Karpas-422 (cell line): ENCODE results near the gene DET1. TPM values are rescaled to one million over a fixed set of nuclear protein-coding genes. Genes with fewer than 3 reads are reported as not detected.
A peak's percentile ranks its signal among the peaks of the same experiment; 100 is the strongest.

Source experiments
- DNase-seq: peaks from one replicate; pipeline ENCODE4 v3.0.0-alpha.2; 2015
- H2AFZ ChIP-seq: fragments of 200-600 bp; sonication (generic); 2 replicates; pipeline ENCODE4 v1.6.1; 2014; ENCODE audit warnings: antibody characterized with exemption, low read length, mixed read lengths
- H3K27ac ChIP-seq: fragments of 200-600 bp; sonication (generic); 2 replicates; pipeline ENCODE4 v1.5.1; 2014; ENCODE audit warnings: mild to moderate bottlenecking, low read length, moderate library complexity
- H3K27me3 ChIP-seq: fragments of 200-600 bp; sonication (generic); 2 replicates; pipeline ENCODE4 v1.6.1; 2014; ENCODE audit warnings: low read length, mixed read lengths
- H3K36me3 ChIP-seq: fragments of 200-600 bp; sonication (generic); 2 replicates; pipeline ENCODE4 v1.6.1; 2014; ENCODE audit warnings: low read length, mixed read lengths; ENCODE audit not compliant: insufficient read depth
- H3K4me1 ChIP-seq: fragments of 200-600 bp; sonication (generic); 2 replicates; pipeline ENCODE4 v1.6.1; 2014; ENCODE audit warnings: mild to moderate bottlenecking, low read length, mixed read lengths
- H3K4me2 ChIP-seq: fragments of 200-600 bp; sonication (generic); 2 replicates; pipeline ENCODE4 v1.6.1; 2014; ENCODE audit warnings: low read length, low read depth, mild to moderate bottlenecking; ENCODE audit not compliant: poor library complexity, severe bottlenecking
- H3K4me3 ChIP-seq: fragments of 200-600 bp; sonication (generic); 2 replicates; pipeline ENCODE4 v1.5.1; 2014; ENCODE audit warnings: mild to moderate bottlenecking, antibody characterized with exemption, low read length, mixed read lengths
- H3K79me2 ChIP-seq: fragments of 200-600 bp; sonication (generic); 2 replicates; pipeline ENCODE4 v1.6.1; 2014; ENCODE audit warnings: mild to moderate bottlenecking, low read length, mixed read lengths
- H3K9ac ChIP-seq: fragments of 200-600 bp; sonication (generic); 2 replicates; pipeline ENCODE4 v1.6.0; 2014; ENCODE audit warnings: low read length
- H3K9me2 ChIP-seq: fragments of 200-600 bp; sonication (generic), shearing (Covaris generic); replicated peaks from 2 replicates; pipeline ENCODE4 v1.6.0; 2014; ENCODE audit warnings: mild to moderate bottlenecking, low read length, moderate library complexity; ENCODE audit not compliant: insufficient read depth
- H3K9me3 ChIP-seq: fragments of 300-700, 200-600 bp; sonication (generic); 2 replicates; pipeline ENCODE4 v1.6.1; 2014; ENCODE audit warnings: low read length, mixed read lengths
- H4K20me1 ChIP-seq: fragments of 200-600 bp; sonication (generic); 2 replicates; pipeline ENCODE4 v1.6.1; 2014; ENCODE audit warnings: mild to moderate bottlenecking, antibody characterized with exemption, low read length, low read depth; ENCODE audit not compliant: insufficient read depth
- total RNA-seq: library from RNA; depleted of rRNA; stranded (reverse); fragments of >200 nt; shearing (Covaris generic); gene quantifications from 2 replicates; pipeline ENCODE4 v1.2.3, GENCODE V29; 2014; ENCODE audit warnings: low replicate concordance

DET1 gene
- total RNA-seq, 1 experiment from 2014 or later: 14.4 TPM

DNA sequence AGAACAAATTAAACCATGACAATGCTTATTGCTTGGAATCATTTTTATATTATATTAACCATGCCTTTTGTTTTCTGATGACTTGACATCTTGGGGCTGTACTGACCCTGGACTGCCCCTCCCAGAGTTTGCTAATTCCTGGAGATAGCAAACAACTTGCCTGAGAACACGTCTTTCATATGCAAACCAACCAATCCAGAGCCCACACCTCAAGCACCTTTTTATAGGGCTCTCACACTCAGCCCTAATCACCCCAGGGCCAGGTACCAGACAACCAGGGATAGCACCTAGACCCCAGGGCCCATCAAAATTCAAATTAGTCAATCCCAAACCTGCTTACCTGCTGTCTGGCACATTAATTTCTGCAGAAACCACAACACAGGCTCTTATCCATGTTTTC is 42.0 kb downstream of the DET1 start:
- Histone ChIP-seq H3K4me2 (no peak overlapping the region), H2AFZ (no peak overlapping the region), H3K27me3 (no peaks in the 10 kb centered on the region), H3K4me3 (no peak overlapping the region), H3K36me3 (no peaks in the 10 kb centered on the region), H3K27ac (no peak overlapping the region), H3K4me1 (peaks cover 2% of the 10 kb centered on the region; the same call in 1 of the 2 replicates), H4K20me1 (no peaks in the 10 kb centered on the region), H3K79me2 (no peaks in the 10 kb centered on the region), H3K9me3 (no peaks in the 10 kb centered on the region), H3K9ac (no peak overlapping the region), H3K9me2 (no peaks in the 10 kb centered on the region)
- DNase-seq: no peak

DNA sequence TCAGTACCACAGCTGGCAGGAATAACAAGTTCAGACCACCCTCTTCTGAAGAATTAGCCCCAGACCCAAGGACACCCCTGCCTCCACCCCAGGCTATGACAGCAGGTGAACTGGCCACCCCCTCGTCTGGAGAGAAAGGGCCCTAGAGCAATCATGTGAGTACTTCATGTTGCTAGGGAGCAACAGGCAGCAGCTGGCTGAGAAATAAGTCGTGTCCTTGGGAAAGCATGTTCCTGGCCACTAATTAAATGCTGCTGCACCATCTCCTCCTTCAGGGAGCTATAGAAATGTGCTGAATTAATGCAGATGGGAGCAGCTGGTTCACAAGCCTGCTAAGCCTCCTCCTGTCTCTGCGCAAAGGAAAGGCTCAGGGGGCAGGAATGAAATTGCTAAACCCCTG is 47.5 kb downstream of the DET1 start:
- H4K20me1 ChIP-seq: no peaks in the 10 kb centered on the region
- H3K4me3 ChIP-seq: no peak overlapping the region
- H3K79me2 ChIP-seq: no peaks in the 10 kb centered on the region
- H3K4me1 ChIP-seq: no peaks in the 10 kb centered on the region
- H3K36me3 ChIP-seq: no peaks in the 10 kb centered on the region
- H3K9me3 ChIP-seq: no peaks in the 10 kb centered on the region
- H2AFZ ChIP-seq: no peak overlapping the region
- no peak overlapping the region for H3K27ac ChIP-seq
- no peaks in the 10 kb centered on the region for H3K27me3 ChIP-seq
- H3K9ac ChIP-seq: no peak overlapping the region
- no peaks in the 10 kb centered on the region for H3K9me2 ChIP-seq
- no peak for DNase-seq
- no peak overlapping the region for H3K4me2 ChIP-seq

DNA sequence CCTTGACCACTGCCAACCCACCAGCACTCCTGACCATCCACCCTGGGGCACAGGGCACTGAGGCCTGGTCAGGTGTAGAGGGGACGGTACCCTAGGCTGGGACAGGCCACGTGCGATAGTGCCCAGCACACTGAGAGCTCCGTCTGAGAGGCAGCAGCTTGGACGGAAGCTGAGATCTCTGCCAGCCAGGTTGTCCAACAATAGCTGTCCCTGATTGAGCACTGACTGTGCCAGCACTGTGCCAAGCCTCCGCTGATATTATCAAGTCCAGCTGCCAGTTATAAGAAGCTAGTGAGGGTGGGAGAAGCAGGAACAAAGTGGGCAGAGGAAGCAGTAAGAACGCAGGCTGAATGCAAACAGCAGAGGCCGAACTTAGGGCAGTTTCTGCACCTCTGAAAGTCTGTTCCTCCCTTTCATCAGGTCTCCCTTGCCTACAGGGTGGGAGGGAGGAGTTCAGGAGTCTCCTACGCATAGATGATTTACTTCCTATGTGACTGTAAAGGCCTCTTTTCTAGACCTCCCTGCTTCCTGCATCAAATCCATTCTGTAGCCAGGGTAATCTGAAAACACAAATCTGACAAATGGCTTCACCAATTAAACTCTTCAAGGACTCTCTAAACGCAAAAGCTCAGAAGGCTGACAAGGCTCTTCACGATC is 49.2 kb downstream of the DET1 start:
- no peak overlapping the region for H3K4me2 ChIP-seq
- H2AFZ ChIP-seq: no peak overlapping the region
- no peak overlapping the region for H3K4me3 ChIP-seq
- no peak for DNase-seq
- H3K9ac ChIP-seq: no peak overlapping the region
- no peaks in the 10 kb centered on the region for H4K20me1 ChIP-seq
- H3K79me2 ChIP-seq: no peaks in the 10 kb centered on the region
- no peaks in the 10 kb centered on the region for H3K4me1 ChIP-seq
- no peaks in the 10 kb centered on the region for H3K9me3 ChIP-seq
- H3K36me3 ChIP-seq: no peaks in the 10 kb centered on the region
- H3K27me3 ChIP-seq: no peaks in the 10 kb centered on the region
- H3K9me2 ChIP-seq: no peaks in the 10 kb centered on the region
- no peak overlapping the region for H3K27ac ChIP-seq

DNA sequence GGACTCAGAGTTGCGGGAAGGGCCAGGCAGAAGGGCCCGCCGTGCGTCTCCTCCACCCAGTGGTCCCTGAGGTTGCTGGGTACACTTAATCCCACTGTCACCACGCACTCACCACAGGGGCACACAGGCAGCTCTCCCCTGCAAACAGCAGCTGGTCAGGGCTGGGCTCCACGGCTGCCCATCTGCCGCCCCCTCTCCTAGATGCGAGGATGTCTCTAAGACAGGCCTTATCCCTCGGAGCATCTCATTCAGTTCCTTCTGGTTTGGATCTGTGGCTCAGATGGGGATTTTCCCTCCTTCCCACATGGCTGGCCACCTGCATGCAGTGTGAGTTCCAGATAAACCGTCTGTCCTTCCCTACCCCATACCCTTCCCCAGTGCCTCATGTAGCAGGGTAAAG is 52.6 kb downstream of the DET1 start:
- no peaks in the 10 kb centered on the region for H4K20me1 ChIP-seq
- H2AFZ ChIP-seq: no peak overlapping the region
- H3K9me2 ChIP-seq: no peaks in the 10 kb centered on the region

DNA sequence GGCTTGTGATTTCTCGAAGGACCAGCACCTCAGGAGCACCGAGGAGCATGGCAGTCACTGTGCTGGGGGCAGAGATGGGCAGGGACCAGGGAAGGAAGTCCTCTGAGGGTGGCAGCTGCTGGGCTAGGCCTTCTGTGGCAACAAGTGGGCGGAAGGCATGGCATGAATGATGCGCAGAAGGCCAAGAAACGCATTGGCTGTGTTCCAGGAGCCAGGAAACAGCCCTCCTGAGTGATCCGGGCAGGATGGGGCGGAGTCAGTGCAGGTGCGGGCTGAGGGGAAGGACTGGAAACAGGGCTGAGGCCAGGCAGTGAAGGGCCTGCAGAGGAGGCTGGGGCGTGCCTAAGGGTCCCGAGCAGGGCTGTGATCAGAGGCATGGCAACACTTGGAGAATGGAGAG is 55.3 kb downstream of the DET1 start:
- Histone ChIP-seq H3K4me1 (no peaks in the 10 kb centered on the region), H3K27me3 (no peaks in the 10 kb centered on the region), H3K36me3 (no peaks in the 10 kb centered on the region), H3K9ac (no peak overlapping the region), H3K79me2 (no peaks in the 10 kb centered on the region), H3K9me2 (no peaks in the 10 kb centered on the region), H3K9me3 (no peaks in the 10 kb centered on the region), H3K27ac (no peak overlapping the region), H3K4me3 (no peak overlapping the region), H3K4me2 (no peak overlapping the region), H2AFZ (no peak overlapping the region), H4K20me1 (no peaks in the 10 kb centered on the region)
- DNase-seq: no peak

More for the DNA sequence above, 52.6 kb downstream of the DET1 start:
- H3K27me3 ChIP-seq: no peaks in the 10 kb centered on the region
- H3K4me3 ChIP-seq: no peak overlapping the region
- H3K9me3 ChIP-seq: no peaks in the 10 kb centered on the region
- H3K9ac ChIP-seq: no peak overlapping the region
- H3K4me1 ChIP-seq: no peaks in the 10 kb centered on the region
- H3K79me2 ChIP-seq: no peaks in the 10 kb centered on the region
- DNase-seq: no peak
- no peaks in the 10 kb centered on the region for H3K36me3 ChIP-seq
- no peak overlapping the region for H3K27ac ChIP-seq
- no peak overlapping the region for H3K4me2 ChIP-seq

DNA sequence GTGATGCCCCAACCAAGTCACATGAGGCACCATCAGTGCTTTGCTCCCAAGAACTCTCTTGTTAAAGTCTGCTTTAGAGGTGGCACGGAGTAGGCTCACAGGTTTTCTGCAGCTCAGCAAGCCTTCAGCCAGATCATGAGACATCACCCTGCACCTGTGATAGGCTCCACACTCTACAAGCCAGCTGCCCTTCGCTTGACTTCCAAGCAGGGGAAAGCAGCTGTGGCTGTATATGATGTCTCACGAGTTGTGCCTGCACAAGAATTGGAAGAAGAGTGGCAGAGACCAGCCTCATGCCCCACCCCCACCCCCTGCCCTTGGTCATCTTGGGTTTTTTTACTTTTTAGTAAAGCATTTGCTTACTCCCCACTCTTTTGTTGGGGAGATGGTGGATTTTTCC is 56.4 kb downstream of the DET1 start:
- Histone ChIP-seq H4K20me1 (no peaks in the 10 kb centered on the region), H3K4me1 (no peaks in the 10 kb centered on the region), H3K4me2 (no peak overlapping the region), H3K9ac (no peak overlapping the region), H3K9me2 (no peaks in the 10 kb centered on the region), H3K79me2 (no peaks in the 10 kb centered on the region), H3K9me3 (no peaks in the 10 kb centered on the region), H3K27ac (no peak overlapping the region), H3K36me3 (no peaks in the 10 kb centered on the region), H3K27me3 (no peaks in the 10 kb centered on the region), H3K4me3 (no peak overlapping the region), H2AFZ (no peak overlapping the region)
- DNase-seq: no peak

DNA sequence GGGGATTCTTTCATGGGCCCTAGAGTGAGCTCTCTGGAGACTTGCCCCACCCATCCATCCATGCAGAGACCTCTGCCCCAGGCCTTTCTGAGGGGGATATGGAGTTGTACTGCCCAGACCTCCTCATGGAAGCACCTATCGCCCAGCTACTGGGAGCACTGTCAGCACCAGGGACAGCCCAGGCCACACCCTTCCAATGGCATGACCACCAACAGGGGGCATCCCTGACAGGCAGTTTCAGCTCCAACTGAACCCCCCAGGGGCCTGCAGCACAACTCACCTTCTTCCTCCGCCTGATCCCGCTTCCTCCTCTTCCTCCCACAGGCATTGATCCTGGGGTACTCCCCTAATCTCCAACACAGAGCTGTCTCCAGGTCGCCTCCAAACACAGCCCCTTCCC is 57.2 kb downstream of the DET1 start:
- Histone ChIP-seq H3K79me2 (no peaks in the 10 kb centered on the region), H3K9me3 (no peaks in the 10 kb centered on the region), H3K4me2 (no peak overlapping the region), H3K9me2 (no peaks in the 10 kb centered on the region), H4K20me1 (no peaks in the 10 kb centered on the region), H3K4me3 (no peak overlapping the region), H3K9ac (no peak overlapping the region), H3K27me3 (no peaks in the 10 kb centered on the region), H3K4me1 (no peaks in the 10 kb centered on the region), H3K36me3 (no peaks in the 10 kb centered on the region), H2AFZ (no peak overlapping the region), H3K27ac (no peak overlapping the region)
- DNase-seq: peak; percentile 50

DNA sequence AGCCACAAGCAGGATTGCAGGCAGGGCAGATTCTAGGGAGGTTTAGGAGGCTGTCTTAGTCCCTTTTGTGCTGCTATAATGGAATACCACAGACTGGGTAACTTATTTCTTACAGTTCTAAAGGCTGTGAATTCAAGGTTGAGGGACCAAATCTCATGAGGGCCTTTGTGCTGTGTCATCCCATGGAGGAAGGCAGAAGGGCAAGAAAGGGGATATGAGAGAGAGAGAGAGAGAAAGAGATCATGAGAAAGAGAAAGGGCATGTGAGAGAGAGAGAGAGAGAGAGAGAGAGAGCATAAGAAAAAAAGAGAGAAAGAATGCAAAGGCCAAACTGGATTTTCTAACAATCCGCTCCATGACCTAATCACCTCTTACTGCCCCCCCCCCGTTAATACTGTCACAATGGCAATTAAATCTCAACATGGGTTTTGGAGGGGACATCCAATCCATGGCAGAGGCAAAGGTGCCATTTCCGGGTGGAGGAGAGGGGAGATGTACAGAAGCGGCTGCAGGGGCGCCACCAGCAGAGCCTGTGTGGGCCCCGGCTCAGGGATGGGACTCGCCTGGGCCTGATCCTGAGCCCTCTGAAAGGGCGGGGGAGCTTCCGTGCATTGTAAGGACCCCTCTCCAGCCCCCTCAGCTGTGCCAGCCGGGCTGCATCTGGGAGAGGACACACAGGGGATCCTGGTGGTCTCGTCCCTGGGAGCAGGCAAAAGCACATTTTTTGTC is 58.5 kb downstream of the DET1 start:
- Histone ChIP-seq H3K4me2 (no peak overlapping the region), H3K36me3 (no peaks in the 10 kb centered on the region), H3K9me2 (no peaks in the 10 kb centered on the region), H3K4me3 (no peak overlapping the region), H3K27me3 (no peaks in the 10 kb centered on the region), H3K9me3 (no peaks in the 10 kb centered on the region), H4K20me1 (no peaks in the 10 kb centered on the region), H3K27ac (no peak overlapping the region), H2AFZ (no peak overlapping the region), H3K4me1 (no peaks in the 10 kb centered on the region), H3K9ac (no peak overlapping the region), H3K79me2 (no peaks in the 10 kb centered on the region)
- DNase-seq: no peak
